Hair follicular keratinocyte (primary cell): ENCODE data around the gene NFIB. TPM values are rescaled to one million over a fixed set of nuclear protein-coding genes. Genes with fewer than 3 reads are reported as not detected.

Experiments
- total RNA-seq: library from RNA; depleted of rRNA; stranded (reverse); fragments of >200 nt; gene quantifications from 2 replicates; pipeline ENCODE4 v1.2.3, GENCODE V29; 2015

Gene NFIB
- 19.4 and 21.3 TPM in 2 replicates for total RNA-seq

DNA sequence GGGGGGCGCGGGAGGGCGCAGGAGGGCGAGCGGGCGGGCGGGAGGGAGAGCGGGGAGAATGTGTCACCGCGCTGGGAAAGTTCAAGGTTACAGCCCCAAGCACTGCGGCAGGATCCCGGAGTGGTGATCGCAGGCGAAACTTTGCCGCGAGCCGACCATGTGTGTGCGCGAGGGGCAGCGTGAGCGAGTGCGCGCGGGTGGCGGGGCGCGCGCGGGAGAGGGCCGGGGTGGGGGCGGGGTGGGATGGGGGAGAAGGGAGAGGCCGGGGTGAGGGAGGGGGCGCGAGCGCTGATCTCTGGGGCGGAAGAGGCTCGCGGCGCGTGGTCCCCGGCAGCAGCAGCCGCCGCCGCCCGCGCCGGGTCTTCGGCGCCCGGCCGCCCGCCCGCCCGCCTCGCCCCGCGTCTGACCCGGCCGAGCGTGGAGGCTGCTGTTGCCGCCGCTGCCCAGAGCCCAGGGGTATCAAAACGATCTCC lies at the start of gene NFIB:
Gene NFIB, minus strand, starts transcription at position 191 of the 473 bp plus-strand sequence. CDS start 630 bp downstream, outside the sequence.

